Mucosa of descending colon (tissue), 3 donors: ENCODE measurements around the gene HMX1. TPM values are rescaled to one million over a fixed set of nuclear protein-coding genes. Genes with fewer than 3 reads are reported as not detected.

ENCODE experiments used
- ATAC-seq: fragments of 200-7000 bp; cut with Tn5 transposase; one replicate; pipeline ENCODE4 v1.9.1; 2020; ENCODE audit warnings: mild to moderate bottlenecking, moderate library complexity
- DNase-seq, 3 donors: peaks; one replicate each; pipeline ENCODE4 v3.0.0-alpha.2; 2020
- H3K36me3 ChIP-seq: fragments of 200-600 bp; one replicate; pipeline ENCODE4 v1.8.0; 2021; ENCODE audit warnings: low read depth, mild to moderate bottlenecking
- H3K4me1 ChIP-seq: fragments of 200-600 bp; one replicate; pipeline ENCODE4 v1.8.0; 2021; ENCODE audit warnings: low read depth, mild to moderate bottlenecking
- H3K4me3 ChIP-seq: fragments of 200-600 bp; one replicate; pipeline ENCODE4 v1.8.0; 2021; ENCODE audit warnings: mild to moderate bottlenecking
- H3K9me3 ChIP-seq: fragments of 200-600 bp; one replicate; pipeline ENCODE4 v1.8.0; 2021; ENCODE audit warnings: mild to moderate bottlenecking
- CTCF ChIP-seq: fragments of 200-600 bp; IDR thresholded peaks from one replicate; pipeline ENCODE4 v1.8.0; 2022; ENCODE audit warnings: antibody characterized with exemption, mild to moderate bottlenecking
- intact Hi-C, 2 donors: fragments of 100-400 bp; cut with DNase I in 1 of 2; cut with micrococcal nuclease in 1 of 2; formaldehyde crosslinking; loops; one replicate each; pipeline versions ENCODE4 v1.11.0 to v1.11.1; 2022; cut with DNase I, micrococcal nuclease
- total RNA-seq, 3 donors: library from RNA; stranded (reverse); fragmentation: NEBNext Ultra II Directional in 2 of 3; extraction: Animal tissue kit (Norgen Biotek cat#: 25700) in 2 of 3; gene quantifications; one replicate each; pipeline versions ENCODE4 v1.2.1 to v1.2.4, GENCODE V29; 2021 to 2023
- donor health status: DM: no; HTN: no; CAD: no; lungs with moderate emphysema.
- donor health status: DM: no; HTN: no; CAD: no.
- donor health status: DM: no; HTN: yes; CAD: no.

Gene HMX1
- total RNA-seq, 3 donors from 2014 or later, result 0.19 TPM; not detected in 2

- intact Hi-C loops, result no loop called here
- no peaks in the 10 kb centered on the region for H3K36me3 ChIP-seq
Observed at GRCh38 chr4:8896506-8896905, 24.9 kb upstream of the HMX1 start.

GRCh38 chr4:8896071-8896470 is 24.4 kb upstream of the HMX1 start:
- no peak for DNase-seq
- H3K36me3 ChIP-seq, result no peaks in the 10 kb centered on the region
- no peaks in the 10 kb centered on the region for H3K4me1 ChIP-seq
- no peak overlapping the region for H3K4me3 ChIP-seq
- TF ChIP-seq CTCF, result no peak
- intact Hi-C loops, result no loop called here
- peaks cover 7% of the 10 kb centered on the region for H3K9me3 ChIP-seq
- ATAC-seq, result no peak

More at GRCh38 chr4:8896506-8896905, 24.9 kb upstream of the HMX1 start:
- ATAC-seq, result no peak
- TF ChIP-seq CTCF, result no peak
- DNase-seq, result no peak
- Histone ChIP-seq H3K9me3 (peaks cover 12% of the 10 kb centered on the region), H3K4me3 (no peak overlapping the region), H3K4me1 (no peaks in the 10 kb centered on the region)

- Histone ChIP-seq H3K4me1 (no peaks in the 10 kb centered on the region), H3K36me3 (no peaks in the 10 kb centered on the region), H3K4me3 (no peak overlapping the region), H3K9me3 (no peaks in the 10 kb centered on the region)
- DNase-seq (no peak), ATAC-seq (no peak)
- TF ChIP-seq CTCF, result no peak
- intact Hi-C loops, result no loop called here
Observed at GRCh38 chr4:8895295-8895694, 23.7 kb upstream of the HMX1 start.

GRCh38 chr4:8894424-8894816 is 22.8 kb upstream of the HMX1 start:
- H3K36me3 ChIP-seq, result no peaks in the 10 kb centered on the region
- DNase-seq (no peak), ATAC-seq (no peak)
- intact Hi-C loops, result no loop called here
- H3K4me3 ChIP-seq, result no peak overlapping the region
- no peaks in the 10 kb centered on the region for H3K9me3 ChIP-seq
- no peaks in the 10 kb centered on the region for H3K4me1 ChIP-seq
- no peak for TF ChIP-seq CTCF

- Histone ChIP-seq H3K9me3 (no peaks in the 10 kb centered on the region), H3K4me3 (no peak overlapping the region), H3K4me1 (no peaks in the 10 kb centered on the region), H3K36me3 (no peaks in the 10 kb centered on the region)
- no peak for TF ChIP-seq CTCF
- intact Hi-C loops, result no loop called here
- no peak for ATAC-seq
- DNase-seq, result no peak
Observed at GRCh38 chr4:8893624-8894423, 22.2 kb upstream of the HMX1 start.
